Measurements from ENCODE around the gene GEMIN7. TPM values are rescaled to one million over a fixed set of nuclear protein-coding genes. Genes with fewer than 3 reads are reported as not detected.
A peak's percentile ranks its signal among the peaks of the same experiment; 100 is the strongest.
"Not testable (repeated sequence)": the region's sequence is repeated elsewhere in the genome, so short reads cannot be mapped to it uniquely, and the experiment has no call there.

The GEMIN7 gene
- total RNA-seq, 1 donor from 2014 or later, result 35.6 TPM

DNA sequence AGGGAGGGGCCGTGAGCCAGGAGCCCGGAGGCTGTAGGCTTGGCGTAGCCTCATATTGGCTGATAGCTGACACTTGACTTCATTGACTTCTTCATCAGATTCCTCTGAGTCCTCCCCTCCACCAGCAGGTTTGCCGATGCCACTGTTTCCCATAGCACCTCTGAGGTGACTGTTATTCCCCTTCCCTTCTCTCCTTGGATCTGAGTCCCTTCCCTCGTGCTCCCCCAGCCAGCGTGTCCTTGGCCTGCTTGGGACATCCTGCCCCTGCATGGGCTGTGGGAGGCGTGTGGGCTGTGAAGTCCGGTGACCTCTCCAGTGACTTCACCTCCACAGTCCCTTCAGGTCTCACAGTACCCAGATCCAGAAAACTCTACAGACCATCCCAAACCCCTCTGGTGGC lies 22.7 kb downstream of the GEMIN7 start:
- Mint-ChIP-seq H3K27me3 (no peaks in the 10 kb centered on the region), H3K4me3 (peak overlapping the region; percentile 25), H3K27ac (peak overlapping the region; percentile 89), H3K4me1 (ENCODE audit: unreplicated experiment) (peaks cover 65% of the 10 kb centered on the region), H3K36me3 (no peaks in the 10 kb centered on the region), H3K9me3 (no peaks in the 10 kb centered on the region)
- no peak for DNase-seq (ENCODE audit: extremely low spot score, unreplicated experiment)
- TF ChIP-seq, protein P1, sequence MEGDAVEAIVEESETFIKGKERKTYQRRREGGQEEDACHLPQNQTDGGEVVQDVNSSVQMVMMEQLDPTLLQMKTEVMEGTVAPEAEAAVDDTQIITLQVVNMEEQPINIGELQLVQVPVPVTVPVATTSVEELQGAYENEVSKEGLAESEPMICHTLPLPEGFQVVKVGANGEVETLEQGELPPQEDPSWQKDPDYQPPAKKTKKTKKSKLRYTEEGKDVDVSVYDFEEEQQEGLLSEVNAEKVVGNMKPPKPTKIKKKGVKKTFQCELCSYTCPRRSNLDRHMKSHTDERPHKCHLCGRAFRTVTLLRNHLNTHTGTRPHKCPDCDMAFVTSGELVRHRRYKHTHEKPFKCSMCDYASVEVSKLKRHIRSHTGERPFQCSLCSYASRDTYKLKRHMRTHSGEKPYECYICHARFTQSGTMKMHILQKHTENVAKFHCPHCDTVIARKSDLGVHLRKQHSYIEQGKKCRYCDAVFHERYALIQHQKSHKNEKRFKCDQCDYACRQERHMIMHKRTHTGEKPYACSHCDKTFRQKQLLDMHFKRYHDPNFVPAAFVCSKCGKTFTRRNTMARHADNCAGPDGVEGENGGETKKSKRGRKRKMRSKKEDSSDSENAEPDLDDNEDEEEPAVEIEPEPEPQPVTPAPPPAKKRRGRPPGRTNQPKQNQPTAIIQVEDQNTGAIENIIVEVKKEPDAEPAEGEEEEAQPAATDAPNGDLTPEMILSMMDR (conservative IDR thresholded peaks at IDR 0.05), result no peak

DNA sequence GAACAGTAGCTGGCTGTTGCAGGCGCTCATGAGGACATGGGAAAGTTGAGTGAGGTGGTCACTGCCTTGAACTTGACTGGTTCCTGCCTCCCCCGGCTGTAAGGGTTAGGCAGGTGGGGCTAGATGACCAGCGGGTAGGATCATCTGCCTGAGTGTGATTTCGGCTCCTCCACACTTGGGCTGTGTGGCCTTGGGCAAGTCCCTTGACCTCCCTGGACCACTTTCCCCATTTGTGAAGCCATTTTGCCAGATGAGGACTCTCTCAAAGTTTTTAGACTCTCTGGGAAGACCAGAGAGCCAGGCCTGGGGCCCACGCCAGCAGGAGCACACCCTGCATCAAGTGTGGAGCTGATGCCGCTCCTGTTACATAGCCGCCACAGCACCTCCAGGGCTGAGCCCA lies 23.4 kb downstream of the GEMIN7 start:
- Mint-ChIP-seq H3K27me3 (no peaks in the 10 kb centered on the region), H3K27ac (no peak overlapping the region), H3K36me3 (no peaks in the 10 kb centered on the region), H3K9me3 (no peaks in the 10 kb centered on the region), H3K4me3 (no peak overlapping the region), H3K4me1 (ENCODE audit: unreplicated experiment) (peaks cover 61% of the 10 kb centered on the region)
- DNase-seq (ENCODE audit: extremely low spot score, unreplicated experiment), result no peak
- TF ChIP-seq, protein P1 (conservative IDR thresholded peaks at IDR 0.05), result no peak

DNA sequence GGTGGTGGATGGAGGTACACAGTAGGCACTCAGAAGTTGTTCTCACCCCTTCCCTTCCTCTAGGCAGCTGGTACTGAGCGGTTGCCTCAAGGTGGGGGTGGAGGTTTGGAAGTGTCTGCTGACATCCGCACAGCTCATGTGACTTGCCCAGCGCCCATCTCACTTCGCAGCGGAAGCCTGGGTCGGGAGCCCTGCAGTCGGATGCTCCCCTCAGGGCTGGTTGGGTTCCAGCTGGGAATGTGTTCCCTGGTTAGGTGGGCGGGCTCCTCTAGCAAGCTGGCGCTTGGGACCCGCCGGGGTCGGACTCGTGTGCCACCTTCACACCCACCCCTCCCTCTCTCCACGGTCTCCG lies 24.1 kb downstream of the GEMIN7 start:
- Mint-ChIP-seq H3K27me3 (no peaks in the 10 kb centered on the region), H3K36me3 (no peaks in the 10 kb centered on the region), H3K4me1 (ENCODE audit: unreplicated experiment) (peaks cover 54% of the 10 kb centered on the region), H3K27ac (peak overlapping the region; percentile 88), H3K4me3 (no peak overlapping the region), H3K9me3 (no peaks in the 10 kb centered on the region)
- TF ChIP-seq, protein P1 (conservative IDR thresholded peaks at IDR 0.05), result no peak
- DNase-seq (ENCODE audit: extremely low spot score, unreplicated experiment), result no peak

DNA sequence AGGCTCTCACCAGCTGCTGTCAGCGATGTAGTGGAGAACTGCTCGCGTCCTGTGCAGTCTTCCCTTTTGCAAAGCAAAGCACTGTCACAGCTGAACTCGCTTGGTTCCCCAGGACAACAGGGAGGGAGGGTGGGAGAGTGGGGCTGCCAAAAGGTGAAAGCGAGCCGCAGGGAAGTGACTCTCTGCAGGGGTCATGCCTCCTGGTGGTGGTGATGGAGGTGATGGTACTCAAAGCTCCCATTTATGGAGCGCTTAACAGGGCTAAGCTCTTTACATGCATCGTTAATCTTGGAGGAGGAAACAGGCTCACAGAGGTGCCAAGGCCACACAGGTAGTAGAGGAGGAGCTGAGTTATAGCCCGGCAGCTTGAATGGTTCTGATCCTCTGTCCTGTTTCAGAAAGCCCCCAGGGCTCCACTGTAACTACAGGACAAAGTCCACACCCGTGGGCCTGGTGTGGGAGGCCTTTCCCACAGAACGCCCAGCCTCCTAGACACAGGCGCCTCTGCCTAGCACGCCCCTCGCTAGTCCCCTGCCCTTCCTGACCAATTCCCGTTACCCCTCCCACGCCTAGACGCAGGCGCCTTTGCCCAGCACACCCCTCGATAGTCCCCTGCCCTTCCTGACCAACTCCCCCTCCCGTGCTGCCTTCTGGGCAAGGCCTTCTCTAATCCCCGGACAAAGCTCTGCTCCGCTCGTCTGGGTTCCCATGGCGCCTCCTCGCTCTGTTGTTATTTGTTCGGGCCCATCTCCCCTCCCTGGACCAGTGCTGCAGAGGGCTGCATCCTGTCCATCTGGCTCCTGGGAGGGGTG lies 24.7 kb downstream of the GEMIN7 start:
- Mint-ChIP-seq H3K9me3 (no peaks in the 10 kb centered on the region), H3K4me3 (peak overlapping the region; percentile 63), H3K36me3 (no peaks in the 10 kb centered on the region), H3K27ac (peak overlapping the region; percentile 88), H3K4me1 (ENCODE audit: unreplicated experiment) (peaks cover 49% of the 10 kb centered on the region), H3K27me3 (no peaks in the 10 kb centered on the region)
- TF ChIP-seq, protein P1 (conservative IDR thresholded peaks at IDR 0.05), result peak; percentile 18
- DNase-seq (ENCODE audit: extremely low spot score, unreplicated experiment), result no peak

DNA sequence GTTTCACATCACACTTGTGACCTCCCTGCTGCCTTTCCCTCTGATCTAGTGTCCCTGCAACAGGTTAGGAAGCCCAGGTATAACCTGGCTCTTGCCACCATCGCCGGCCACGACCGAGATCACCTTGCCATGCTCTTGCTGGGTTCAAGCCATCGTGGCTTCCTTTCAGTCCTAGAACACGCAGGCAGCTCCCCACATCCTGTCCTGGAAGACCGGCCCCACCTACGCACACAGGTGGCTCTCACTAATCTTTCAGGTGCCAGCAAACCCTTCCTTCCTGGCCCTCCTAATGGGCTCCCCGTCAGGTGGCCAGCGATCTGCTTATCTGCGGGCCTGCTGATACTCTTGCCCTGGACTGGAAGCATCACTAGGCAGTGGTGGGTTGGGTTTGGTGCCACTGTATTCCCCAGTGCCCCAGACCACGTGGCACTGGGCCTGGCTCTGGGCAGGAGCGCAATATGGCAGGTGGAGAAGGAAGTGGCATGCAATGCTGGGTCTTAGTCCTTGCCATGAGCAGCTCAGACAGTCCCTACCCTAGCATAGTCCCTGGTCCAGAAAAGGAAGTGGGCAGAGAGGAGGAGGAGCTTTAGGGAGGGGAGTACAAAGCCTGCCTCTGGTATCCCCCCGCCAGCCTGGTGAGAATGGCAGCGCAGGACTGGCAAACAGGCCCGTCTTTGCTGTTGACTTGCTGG lies 25.7 kb downstream of the GEMIN7 start:
- Mint-ChIP-seq H3K27me3 (no peaks in the 10 kb centered on the region), H3K4me3 (peak overlapping the region; percentile 71), H3K36me3 (no peaks in the 10 kb centered on the region), H3K9me3 (no peaks in the 10 kb centered on the region), H3K27ac (peak overlapping the region; percentile 88), H3K4me1 (ENCODE audit: unreplicated experiment) (peaks cover 39% of the 10 kb centered on the region)
- no peak for DNase-seq (ENCODE audit: extremely low spot score, unreplicated experiment)
- TF ChIP-seq, protein P1 (conservative IDR thresholded peaks at IDR 0.05), result no peak

DNA sequence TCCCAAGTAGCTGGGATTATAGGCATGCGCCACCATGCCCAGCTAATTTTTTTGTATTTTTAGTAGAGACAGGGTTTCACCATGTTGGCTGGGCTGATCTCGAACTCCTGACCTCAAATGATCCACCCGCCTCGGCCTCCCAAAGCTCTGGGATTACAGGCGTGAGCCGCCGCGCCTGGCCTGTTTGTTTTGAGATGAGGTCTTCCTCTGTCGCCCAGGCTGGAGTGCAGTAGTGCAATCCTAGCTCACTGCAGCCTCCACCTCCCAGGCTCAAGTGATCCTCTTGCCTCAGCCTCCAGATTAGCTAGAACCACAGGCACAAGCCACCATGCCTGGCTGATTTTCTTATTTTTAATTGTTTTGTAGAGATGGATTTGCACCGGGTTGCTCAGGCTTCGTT lies 27.3 kb downstream of the GEMIN7 start:
- H3K36me3 Mint-ChIP-seq, result not testable (repeated sequence)
- peaks cover 28% of the 10 kb centered on the region for H3K4me1 Mint-ChIP-seq (ENCODE audit: unreplicated experiment)

More for the DNA sequence above, 27.3 kb downstream of the GEMIN7 start:
- not testable (repeated sequence) for H3K27me3 Mint-ChIP-seq; H3K27ac Mint-ChIP-seq; H3K4me3 Mint-ChIP-seq; DNase-seq (ENCODE audit: extremely low spot score, unreplicated experiment); H3K9me3 Mint-ChIP-seq

Data from type B pancreatic cell (in vitro differentiated cells).